ELF-1 (cell line): ENCODE measurements around the gene ALOX5AP.

Source experiments
- DNase-seq: peaks from one replicate; pipeline ENCODE4 v3.0.0-alpha.2; 2016; ENCODE audit warnings: low read depth, low spot score

Gene ALOX5AP

DNA sequence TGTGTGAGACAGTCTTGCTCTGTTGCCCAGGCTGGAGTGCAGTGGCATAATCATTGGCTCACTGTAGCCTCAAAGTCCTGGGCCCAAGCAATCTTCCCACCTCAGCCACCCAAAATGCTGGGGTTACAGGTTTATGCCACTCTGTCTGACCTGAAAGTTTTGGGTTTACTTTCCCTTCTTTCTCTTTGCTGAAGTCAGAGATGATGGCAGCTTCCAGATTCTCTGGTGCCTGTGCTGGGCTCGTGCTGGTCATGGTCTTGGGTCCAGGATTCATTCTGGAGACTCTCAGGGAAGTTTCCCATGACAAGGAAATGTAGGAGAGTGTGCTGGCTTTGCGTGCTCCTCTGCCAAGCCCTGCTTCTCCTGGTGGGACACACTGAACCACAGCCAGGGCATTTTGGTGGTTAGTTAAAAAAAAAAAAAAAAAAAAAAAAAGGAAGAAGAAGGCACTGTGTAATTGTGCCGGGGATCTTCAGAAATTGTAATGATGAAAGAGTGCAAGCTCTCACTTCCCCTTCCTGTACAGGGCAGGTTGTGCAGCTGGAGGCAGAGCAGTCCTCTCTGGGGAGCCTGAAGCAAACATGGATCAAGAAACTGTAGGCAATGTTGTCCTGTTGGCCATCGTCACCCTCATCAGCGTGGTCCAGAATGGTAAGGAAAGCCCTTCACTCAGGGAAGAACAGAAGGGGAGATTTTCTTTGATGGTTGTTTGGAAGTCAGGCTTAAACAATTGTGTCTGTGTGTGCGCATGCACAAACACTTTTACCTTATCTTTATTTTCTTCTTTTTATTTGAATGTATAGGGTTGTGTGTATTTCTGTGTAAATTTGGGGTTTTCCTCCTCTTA lies at the start of gene ALOX5AP:
Gene ALOX5AP (plus strand): TSS at position 519 of the 847 bp plus-strand sequence. CDS start 63 bp downstream, at position 582.
- no peak for DNase-seq

DNA sequence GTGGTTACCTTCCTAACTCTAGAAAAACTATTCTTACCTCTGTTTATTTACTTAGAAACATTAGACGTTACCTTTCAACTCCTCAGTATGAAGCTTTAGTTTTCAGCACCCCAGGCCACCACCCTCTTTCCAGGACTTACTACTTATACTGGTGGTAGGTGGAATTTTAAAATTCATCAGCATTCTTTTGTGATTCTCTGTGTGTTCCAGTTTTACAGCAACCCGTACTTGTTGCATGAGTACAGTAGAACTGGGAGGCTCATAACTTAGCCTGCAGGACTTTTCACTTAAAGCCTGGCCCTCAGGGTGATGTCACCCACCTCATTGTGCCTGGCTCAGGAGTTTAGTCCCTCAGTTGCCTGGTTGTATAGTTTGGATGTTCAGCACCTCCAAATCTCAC lies 49.4 kb upstream of the ALOX5AP start:
- no peak for DNase-seq

DNA sequence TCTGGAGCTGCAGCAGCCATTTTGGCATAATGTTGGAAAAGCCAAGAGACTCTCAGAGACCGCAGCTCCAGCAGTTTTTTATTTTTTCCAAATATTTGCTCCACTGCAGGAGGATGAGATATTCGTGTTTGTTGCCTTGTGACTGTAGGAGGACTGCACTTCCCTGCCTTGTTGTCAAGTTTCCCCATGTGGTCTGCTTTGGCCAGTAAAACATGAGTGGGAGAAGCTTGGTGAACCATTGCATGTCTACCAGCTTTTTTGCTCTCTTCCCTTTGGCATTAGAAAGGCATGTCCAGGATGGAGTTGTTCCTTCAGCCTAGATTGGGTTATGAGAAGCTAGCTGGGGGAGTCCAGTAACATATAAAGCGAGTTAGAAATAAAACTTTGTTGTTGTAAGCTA lies 47.7 kb upstream of the ALOX5AP start:
- no peak for DNase-seq

DNA sequence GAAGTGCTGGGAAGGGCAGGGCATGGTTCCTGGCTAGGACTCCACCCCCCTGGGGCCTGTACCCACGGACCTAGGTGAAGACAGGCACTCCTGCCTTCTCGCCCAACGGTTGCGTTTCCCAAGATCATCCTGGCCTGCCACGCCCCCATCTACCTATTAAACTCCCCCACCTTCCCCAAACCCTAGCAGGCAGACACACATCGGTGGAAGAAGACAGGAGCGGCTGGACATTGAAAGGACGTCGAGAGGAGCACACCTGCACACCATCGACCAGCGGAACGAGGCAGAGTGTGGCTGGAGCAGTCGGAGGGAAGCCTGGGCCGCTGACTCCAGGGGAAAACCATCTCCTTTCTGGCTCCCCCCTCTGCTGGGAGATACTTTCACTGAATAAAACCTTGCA lies 45.6 kb upstream of the ALOX5AP start:
- DNase-seq, result no peak

DNA sequence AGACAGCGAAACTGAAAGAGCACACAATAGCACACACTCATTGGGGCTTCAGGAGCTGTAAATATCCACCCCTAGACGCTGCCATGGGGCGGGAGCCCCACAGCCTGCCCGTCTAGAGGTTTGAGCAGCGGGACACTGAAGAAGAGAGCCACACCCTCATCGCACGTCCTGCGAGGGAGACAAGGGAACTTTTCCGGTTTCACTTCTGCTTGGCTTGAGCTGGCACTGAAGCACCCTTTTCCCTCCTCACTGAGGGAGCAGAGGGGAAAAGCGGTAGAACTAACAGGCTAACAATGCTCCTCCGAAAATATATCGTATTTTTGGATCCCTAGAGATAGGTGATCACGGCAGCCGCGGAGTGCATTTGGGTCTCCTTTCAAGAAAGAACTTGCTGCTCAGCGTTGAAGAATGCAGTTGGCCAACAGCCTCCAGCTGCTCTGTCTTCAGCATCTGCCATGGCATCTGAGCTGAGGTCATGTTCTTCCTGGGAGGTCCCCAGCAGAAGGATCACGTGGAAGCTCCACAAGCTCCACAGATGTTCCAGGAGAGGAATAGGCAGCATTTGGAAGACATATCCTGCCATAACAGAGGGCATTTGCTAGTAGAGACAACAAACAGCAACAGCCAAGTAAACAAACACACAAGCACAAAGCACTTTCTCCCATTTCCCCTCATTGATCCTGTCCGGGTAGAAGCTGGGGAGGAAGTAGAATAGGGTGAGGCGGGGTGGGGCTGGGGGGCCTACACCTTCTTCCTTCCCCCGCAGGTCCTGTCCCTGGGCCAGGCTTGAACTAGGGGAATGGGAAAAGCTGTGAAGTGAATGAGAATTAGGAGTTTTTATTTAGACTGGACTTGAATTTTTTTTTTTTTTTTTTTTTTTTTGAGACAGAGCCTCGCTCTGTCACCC lies 44.8 kb upstream of the ALOX5AP start:
- no peak for DNase-seq

DNA sequence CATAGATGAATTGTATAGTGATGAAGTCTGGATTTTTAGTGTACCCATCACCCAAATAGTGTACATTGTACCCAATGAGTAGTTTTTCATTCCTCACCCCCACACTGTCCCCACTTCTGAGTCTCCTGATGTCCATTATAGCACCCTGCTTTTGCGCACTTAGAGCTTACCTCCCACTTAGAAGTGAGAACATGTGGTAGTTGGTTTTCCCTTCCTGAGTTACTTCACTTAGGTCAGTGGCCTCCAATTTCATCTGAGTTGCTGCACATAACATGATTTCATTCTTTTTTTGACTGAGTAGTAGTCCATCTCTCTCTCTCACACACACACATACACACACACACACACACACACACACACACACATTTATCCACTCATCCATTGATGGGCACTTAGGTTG lies 43.2 kb upstream of the ALOX5AP start:
- DNase-seq, result no peak

DNA sequence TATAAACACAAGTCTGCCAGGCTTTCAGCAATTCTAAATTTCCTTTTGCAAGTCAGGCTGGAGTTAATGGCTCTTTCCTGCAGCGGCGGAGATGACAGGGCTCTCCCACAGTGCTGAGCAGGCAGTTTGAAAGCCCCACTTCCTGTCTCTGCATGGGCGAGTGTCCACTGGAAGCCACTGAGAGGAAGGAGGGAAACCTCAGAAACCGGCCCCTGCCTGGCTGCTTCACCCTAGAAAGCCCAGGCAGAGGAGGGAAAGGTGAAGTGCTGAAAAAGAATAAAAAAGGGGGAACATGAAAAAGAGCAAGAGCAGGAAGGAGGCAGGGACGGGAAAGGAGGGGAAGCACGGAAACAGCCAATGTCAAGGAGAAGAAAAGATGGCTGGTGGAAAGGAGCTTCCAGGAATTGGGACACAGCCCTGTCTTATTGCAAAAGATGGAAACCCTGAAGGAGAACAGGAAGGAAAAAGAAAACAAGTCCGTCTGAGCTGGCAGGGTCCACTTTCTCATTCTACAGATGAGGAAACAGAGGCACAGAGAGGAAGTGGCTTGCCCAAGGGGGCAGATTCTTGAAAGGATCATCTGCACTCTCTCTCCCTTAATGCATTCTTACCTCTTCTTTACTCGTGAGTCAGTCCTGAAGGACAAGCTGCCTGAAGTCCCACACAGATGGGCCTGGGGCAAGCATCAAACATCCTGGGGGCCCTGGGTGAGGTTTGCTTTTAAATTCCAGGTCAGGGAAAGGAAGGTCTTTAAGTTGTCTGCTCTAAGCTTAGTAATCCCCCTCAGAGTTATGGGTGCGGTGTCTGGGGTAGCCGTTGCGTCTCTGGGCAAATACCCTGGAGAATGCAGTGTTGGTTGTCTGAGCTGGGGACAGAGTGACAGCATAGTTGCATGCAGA lies 38.8 kb upstream of the ALOX5AP start:
- DNase-seq, result peak; percentile 35

DNA sequence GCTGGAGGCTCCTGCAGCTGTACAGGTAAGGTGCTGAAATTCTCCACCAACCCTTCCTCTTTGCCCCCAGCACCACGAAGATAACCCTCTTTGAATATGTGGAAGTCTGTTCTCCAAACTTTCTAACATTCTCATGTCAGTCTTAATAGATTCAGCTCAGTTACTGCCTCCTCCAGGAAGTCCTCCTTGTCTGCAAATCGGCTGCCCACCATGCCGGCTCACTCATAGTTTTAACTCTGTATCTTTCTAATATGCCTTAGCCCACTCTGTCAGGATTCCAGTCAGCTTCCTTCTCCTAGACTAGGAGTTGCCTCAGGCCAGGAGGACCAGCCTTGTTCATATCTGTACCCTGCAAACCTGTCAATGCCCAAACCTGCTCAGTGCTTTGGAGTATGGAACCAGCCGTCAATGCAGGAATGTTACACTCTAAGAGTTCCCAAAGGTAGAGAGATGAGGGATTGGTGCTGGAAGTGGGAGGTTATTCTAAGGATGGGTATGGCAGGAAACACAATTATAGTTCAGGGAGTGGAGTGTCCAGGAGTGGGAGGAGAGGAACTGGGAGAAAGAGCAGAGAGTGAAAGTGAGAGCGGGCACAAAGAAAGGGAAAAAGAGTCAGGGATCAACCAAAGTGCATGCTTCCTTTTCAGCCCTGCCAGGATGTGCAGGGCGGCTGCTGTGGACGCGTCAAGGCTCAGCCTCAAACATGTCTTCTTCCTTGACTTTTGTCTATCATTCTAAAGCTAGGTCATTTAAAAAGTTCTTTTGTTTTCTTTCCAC lies 38.0 kb upstream of the ALOX5AP start:
- DNase-seq, result no peak

DNA sequence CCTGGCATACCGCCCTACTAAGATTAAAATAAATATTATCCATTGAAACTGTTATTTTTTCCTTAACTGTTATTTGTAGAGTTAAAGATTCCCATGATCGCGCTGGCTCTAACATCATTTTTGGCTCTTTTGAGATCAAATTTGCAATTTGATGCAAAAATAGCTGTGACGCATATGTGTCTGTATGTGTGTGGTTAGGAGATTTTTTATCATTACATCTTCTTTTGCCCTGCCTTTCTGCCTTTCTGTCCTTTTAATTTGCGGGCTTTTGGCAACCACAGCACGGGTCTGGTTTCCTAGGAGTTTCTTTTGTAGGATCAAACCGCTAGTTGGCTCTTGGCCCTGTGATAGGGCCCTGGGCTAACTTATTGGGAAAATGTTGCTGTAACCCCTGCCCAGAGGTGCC lies 37.3 kb upstream of the ALOX5AP start:
- no peak for DNase-seq

DNA sequence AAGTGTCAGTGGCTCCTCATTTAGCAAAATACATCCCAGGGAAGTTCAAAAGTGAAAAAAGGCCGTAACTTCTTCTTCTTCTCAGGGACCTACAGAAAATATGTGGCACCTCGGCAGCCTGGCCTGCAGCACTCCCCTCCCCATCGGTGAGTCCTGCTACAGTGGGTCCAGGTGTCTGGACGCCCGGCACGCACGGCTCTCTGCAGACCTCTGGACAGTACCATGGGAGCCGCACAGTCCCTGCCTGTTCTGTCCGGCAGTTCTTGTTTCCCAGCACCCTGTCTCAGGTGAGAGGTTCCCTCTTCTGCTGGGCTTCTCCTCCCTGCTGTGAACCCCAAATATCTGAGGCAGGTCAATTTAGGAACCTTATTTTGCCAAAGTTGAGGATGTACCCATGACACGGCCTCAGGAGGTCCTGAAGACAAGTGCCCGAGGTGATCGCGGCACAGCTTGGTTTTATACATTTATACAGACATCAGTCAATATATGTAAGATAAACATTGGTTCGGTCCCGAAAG lies 36.8 kb upstream of the ALOX5AP start:
- no peak for DNase-seq

DNA sequence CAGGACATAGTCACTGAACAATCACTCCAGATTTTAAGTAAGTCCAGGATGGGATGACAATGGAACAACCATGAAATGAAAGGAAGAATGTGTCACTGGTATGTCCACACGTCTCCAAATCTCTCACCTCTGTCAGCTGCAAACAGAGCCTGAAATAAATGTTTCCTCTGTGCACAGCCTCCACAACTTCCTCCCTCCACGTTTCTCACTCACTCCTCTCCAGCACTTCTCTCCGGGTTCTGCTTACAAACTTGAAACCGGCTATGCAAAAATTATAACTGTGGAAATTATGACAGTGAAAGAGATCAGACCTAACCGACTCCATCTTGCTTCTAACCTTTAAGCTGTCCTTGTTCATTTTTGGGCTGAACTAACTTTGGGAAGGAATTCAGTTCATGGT lies 35.0 kb upstream of the ALOX5AP start:
- no peak for DNase-seq

DNA sequence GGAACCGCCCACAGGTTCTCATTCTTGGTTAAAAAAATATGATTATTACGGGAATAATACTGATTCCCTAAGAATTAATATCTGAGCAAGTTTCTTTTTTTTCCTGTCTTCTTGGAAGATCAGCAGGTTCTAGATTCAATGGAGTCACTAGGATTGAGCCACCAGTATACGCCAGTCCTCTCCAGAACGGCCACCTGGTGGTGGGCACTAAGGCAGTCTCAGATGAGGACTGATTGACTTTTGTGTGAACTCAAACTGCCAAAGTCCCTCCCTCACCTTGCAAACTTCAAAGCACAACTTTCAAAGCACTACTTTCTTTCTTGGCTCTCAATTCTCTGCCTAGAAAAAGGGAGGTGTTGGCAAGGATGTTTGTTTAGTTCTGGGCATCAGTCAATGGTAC lies 33.3 kb upstream of the ALOX5AP start:
- no peak for DNase-seq

DNA sequence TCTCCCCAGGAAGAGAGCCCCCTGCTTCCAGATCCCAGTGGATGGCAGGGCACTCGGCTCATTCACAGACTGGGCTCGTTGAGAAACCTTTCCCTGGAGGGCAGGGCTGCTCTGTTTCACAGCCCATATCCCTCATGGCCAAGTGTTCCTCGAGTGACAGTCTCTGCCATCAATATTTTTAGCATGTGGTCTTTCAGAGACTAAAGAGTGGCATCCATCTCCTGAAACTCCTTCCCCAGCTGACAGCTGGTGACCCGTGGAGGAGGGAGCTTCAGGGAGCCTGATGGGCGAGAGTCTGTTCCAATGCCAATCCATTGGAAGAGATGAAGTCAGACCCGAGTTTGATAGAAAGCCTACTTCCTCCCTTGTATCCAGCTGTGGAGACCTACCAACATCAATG lies 30.7 kb upstream of the ALOX5AP start:
- DNase-seq, result no peak

DNA sequence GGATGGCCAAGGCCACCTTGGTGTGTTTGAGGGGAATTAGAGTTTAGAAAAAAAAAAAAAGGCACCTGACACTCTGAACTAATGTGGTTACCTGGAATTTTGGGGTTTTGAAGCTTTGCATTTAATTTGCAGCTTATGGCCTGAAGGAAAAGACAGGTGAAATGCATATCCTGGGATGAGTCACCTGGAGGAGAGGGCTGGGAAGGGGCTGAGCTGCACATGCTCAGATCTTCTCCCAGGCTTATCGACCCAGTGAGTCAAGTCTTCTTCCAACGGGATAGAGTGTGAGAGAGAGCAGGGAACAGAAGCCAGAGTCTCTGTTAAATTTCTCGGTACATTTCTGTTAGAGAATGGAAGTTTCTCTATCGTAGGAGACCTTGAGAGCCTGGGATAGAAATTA lies 29.7 kb upstream of the ALOX5AP start:
- peak; percentile 23 for DNase-seq

DNA sequence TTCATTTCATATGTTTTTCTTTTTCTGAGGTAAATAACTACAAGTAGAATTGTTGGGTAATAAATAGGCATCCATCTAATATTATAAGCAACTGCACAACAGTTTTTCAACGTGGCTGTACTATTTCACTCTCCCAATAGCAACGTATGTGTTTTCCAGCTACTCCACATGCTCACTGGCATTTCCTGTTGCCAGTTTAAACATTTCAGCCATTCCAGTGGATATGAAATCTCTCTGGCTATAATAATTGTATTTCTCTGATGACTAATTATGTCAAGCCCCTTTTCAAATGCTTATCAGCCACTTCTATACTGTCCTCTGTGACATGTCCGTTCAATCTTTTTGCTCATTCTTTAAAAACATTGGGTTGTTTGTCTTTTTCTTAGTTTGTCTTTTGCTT lies 26.8 kb upstream of the ALOX5AP start:
- no peak for DNase-seq

DNA sequence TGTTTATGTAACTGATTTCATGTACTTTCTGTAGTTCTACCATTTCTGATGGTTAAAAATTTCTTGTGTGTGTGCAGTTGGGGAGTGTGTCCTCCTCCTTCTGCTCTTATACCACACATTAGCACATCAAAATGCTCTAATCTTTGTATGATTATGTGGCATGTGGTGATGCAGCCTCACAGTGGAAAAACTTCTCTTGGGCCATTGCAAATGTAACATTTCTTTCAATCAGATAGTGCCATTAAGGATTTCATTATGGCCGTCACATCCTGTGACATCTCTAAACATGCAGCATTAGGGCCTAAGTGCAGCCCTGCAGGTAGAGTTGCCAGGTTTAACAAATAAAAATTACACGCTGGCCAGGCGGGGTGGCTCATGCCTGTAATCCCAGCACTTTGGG lies 24.9 kb upstream of the ALOX5AP start:
- no peak for DNase-seq

DNA sequence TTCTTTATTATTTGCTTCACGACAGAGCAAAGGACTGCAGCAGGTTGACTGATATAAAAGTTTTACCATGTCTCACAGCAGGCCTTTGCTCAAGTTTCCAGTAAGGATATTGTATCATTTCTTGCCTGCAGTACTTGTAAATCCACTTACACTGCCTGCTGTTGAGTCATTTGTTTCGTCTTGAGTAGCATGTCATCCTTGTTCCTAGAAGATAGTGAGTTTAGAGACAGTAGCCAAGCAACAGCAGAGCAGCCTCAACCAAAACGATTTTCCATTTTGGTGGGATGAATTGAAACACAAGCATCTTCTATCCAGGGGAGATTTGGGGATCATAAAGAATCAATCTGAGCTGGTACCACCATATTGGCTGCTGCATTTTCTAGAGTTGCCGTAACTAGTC lies 24.0 kb upstream of the ALOX5AP start:
- no peak for DNase-seq

DNA sequence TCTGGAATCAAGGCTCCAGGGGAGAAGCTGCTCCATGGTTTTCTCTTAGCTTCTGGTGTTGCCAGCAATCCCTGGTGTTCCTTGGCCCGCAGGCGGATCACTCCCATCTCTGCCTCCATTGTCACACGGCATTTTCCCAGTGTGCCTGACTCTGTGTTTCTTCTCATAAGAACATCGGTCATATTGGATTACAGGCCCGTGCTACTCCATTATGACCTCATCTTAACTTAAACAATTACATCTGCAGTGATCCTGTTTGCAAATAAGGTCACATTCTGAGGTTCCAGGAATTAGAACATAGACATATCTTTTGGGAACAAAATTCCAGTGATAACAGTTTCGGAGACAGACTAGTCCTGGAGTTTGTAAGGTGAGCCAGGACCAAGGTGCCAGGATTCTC lies 23.5 kb upstream of the ALOX5AP start:
- DNase-seq, result no peak

DNA sequence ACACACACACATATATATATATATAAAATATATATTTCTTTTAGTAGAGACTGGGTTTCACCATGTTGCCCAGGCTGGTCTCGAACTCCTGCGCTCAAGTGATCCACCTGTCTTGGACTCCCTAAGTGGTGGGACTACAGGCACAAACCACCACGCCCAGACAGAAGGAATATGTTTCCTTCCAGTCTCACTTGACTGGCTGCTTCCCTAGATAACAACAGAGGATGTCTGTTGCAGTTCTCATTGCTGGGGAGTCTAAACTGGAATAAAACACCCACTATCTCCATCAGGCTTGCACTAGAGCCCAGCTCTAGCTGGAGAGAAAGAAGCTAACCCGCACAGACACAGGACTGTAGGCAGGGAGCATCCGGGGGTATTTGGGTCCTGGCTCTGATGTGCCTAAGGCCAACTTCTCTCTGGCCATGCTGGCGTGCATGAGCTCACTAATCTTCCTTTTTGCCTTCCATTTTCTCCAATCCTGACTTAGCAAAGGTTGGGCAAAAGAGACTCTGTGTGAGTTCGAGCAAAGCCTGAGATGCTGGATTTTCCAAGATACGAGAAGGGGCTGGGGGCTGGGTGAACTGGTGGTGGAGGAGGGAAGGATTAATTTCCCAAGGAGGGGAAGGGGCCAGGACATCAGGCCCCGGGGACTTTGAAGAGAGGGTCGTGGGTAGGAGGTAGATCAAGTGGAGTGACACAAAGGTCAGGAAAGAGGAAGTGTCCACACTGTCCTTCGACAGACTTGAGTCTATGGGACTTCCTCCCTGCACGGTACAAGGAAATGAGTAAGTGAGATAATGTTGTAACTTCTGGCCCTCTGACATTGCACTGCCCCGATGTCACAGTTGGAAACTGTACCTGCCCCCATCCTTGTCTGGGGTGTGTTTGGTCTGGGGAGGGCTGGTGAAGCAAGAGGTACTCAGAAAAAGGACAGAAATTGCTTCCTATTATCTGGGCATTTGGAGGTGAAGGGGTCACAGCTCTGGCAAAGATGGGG lies 22.5 kb upstream of the ALOX5AP start:
- DNase-seq, result no peak
